Prostate gland (tissue), 2 donors: ENCODE measurements around the gene HIF1A. TPM values are rescaled to one million over a fixed set of nuclear protein-coding genes. Genes with fewer than 3 reads are reported as not detected.

Experiments used
- DNase-seq: peaks from one replicate; pipeline ENCODE4 v3.0.0-alpha.2; 2019; ENCODE audit warnings: low spot score
- H3K27ac ChIP-seq, 2 donors: fragments of 200-600 bp; sonication (generic); 2 replicates each; pipeline ENCODE4 v1.5.1; 2017 to 2019
- H3K27me3 ChIP-seq: fragments of 200-600 bp; sonication (generic); replicated peaks from 2 replicates; pipeline ENCODE4 v1.5.1; 2019; ENCODE audit not compliant: insufficient read depth
- H3K36me3 ChIP-seq, 2 donors: fragments of 200-600 bp; sonication (generic); 1 replicate in 1 of 2; 2 replicates in 1 of 2; pipeline versions ENCODE4 v1.5.1 to v1.8.1; 2017 to 2019
- H3K4me1 ChIP-seq: fragments of 200-600 bp; sonication (generic); replicated peaks from 2 replicates; pipeline ENCODE4 v1.5.1; 2019
- H3K4me3 ChIP-seq, 2 donors: fragments of 200-600 bp; sonication (generic); 2 replicates each; pipeline ENCODE4 v1.5.1; 2017 to 2019
- H3K9me3 ChIP-seq: fragments of 200-600 bp; sonication (generic); 2 replicates; pipeline ENCODE4 v1.5.1; 2017
- POLR2A ChIP-seq: fragments of 450-650 bp; IDR thresholded peaks from one replicate; pipeline ENCODE4 v1.6.1; 2016; ENCODE audit warnings: antibody characterized with exemption, mild to moderate bottlenecking
- POLR2AphosphoS5 ChIP-seq: sonication (generic); formaldehyde crosslinking; IDR thresholded peaks from one replicate; pipeline ENCODE4 v1.6.1; 2017; ENCODE audit warnings: antibody characterized with exemption
- WGBS: methylation state at CpG from one replicate; pipeline ENCODE4 v1.1.5; 2018; 5-methylcytosine and 5-hydroxymethylcytosine counted together
- intact Hi-C: fragments of 100-400 bp; cut with DNase I; formaldehyde crosslinking; loops from one replicate; pipeline ENCODE4 v1.14.2; 2022
- total RNA-seq, 2 donors: library from RNA; depleted of rRNA; stranded (reverse); fragments of >200 nt; gene quantifications; one replicate each; pipeline ENCODE4 v1.1.0, GENCODE V29; 2016
- TF ChIP-seq, protein P1 (sequence below), 4 experiments: fragments of 200-600 bp in 2 of 4; fragments of 450-650 bp in 2 of 4; sonication (generic) in 2 of 4; IDR thresholded peaks; 1 replicate in 3 of 4; 2 replicates in 1 of 4; pipeline ENCODE4 v1.5.1; 2016 to 2019; ENCODE audit warnings: antibody characterized with exemption in 4 of 4, mild to moderate bottlenecking in 2 of 4, moderate library complexity in 2 of 4

HIF1A gene
- total RNA-seq, 2 donors from 2014 or later, result 61.7 to 101 TPM

DNA sequence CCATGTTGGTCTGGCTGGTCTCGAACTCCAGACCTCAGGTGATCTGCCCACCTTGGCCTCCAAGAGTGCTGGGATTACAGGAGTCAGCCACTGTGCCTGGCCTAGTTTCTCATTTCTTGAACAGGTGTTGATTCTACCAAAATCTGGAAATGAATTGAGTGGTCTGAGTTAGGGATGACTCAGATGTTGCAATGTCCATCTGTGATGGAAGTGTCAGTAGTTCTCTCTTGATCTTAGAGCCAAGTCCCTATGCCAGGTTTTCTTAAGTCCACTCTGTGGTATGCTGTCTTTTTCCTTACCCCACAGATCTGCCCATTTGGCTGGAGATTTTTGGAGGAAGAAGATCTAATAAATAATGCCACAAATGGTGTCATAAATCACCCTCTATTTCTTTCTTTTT lies 79.5 kb downstream of the HIF1A start:
- no peak overlapping the region for H3K27ac ChIP-seq
- no peak for TF ChIP-seq POLR2AphosphoS5
- TF ChIP-seq, protein P1, sequence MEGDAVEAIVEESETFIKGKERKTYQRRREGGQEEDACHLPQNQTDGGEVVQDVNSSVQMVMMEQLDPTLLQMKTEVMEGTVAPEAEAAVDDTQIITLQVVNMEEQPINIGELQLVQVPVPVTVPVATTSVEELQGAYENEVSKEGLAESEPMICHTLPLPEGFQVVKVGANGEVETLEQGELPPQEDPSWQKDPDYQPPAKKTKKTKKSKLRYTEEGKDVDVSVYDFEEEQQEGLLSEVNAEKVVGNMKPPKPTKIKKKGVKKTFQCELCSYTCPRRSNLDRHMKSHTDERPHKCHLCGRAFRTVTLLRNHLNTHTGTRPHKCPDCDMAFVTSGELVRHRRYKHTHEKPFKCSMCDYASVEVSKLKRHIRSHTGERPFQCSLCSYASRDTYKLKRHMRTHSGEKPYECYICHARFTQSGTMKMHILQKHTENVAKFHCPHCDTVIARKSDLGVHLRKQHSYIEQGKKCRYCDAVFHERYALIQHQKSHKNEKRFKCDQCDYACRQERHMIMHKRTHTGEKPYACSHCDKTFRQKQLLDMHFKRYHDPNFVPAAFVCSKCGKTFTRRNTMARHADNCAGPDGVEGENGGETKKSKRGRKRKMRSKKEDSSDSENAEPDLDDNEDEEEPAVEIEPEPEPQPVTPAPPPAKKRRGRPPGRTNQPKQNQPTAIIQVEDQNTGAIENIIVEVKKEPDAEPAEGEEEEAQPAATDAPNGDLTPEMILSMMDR (IDR thresholded peaks at IDR 0.05), result no peak
- TF ChIP-seq POLR2A, result no peak
- no peak overlapping the region for H3K4me3 ChIP-seq
- intact Hi-C loops, result no loop called here
- WGBS, result 100% methylated on average over 1 of the region's 1 CpG
- no peaks in the 10 kb centered on the region for H3K36me3 ChIP-seq
- H3K9me3 ChIP-seq, result no peaks in the 10 kb centered on the region
- DNase-seq, result no peak
- no peaks in the 10 kb centered on the region for H3K4me1 ChIP-seq
- H3K27me3 ChIP-seq, result no peaks in the 10 kb centered on the region

DNA sequence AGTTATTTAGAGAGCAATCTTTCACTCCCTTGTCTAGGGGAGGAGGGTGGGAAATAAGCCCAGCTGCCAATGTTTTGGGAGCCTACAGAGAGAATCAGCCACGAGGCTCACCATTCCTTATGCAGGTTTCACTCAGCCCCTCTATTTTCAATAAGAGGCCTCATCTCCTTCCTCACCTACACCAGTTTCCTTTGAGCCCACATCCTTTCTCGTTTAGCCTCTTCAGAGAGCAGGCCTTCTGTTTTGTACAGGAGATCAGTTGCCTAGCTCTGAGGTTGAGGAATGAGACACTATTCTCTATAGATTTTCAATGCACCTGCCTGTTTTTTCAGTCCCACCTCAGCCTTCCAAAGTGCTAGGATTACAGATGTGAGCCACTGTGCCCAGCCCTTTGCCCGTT lies 84.8 kb downstream of the HIF1A start:
- TF ChIP-seq POLR2A (no peak), POLR2AphosphoS5 (no peak)
- TF ChIP-seq, protein P1 (IDR thresholded peaks at IDR 0.05), result no peak
- no peak for DNase-seq
- intact Hi-C loops, result no loop called here
- WGBS, result 77% methylated on average over 3 of the region's 3 CpGs
- Histone ChIP-seq H3K27ac (no peak overlapping the region), H3K27me3 (no peaks in the 10 kb centered on the region), H3K4me1 (no peaks in the 10 kb centered on the region), H3K4me3 (no peak overlapping the region), H3K36me3 (no peaks in the 10 kb centered on the region), H3K9me3 (no peaks in the 10 kb centered on the region)

DNA sequence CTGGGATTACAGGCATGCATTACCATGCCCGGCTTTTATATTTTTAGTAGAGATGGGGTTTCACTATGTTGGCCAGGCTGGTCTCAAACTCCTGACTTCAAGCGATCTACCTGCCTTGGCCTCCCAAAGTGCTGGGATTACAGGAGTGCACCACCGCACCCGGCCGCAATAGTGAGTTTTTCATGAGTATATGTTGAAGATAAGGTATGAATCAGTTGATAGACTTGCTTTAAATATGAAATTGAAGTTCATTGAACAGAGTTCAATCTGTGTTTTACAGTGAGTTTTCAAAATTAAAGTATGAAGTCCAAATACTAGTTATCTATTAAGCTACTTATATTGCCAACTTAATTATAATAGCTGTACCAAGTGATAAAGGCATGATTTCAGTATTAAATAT lies 102.0 kb downstream of the HIF1A start:
- no peak overlapping the region for H3K4me3 ChIP-seq
- no peaks in the 10 kb centered on the region for H3K27me3 ChIP-seq
- no peaks in the 10 kb centered on the region for H3K36me3 ChIP-seq
- 81% methylated on average over 5 of the region's 5 CpGs for WGBS
- no peaks in the 10 kb centered on the region for H3K9me3 ChIP-seq
- TF ChIP-seq, protein P1 (IDR thresholded peaks at IDR 0.05), result no peak
- TF ChIP-seq POLR2AphosphoS5, result no peak
- no peak for TF ChIP-seq POLR2A
- no peaks in the 10 kb centered on the region for H3K4me1 ChIP-seq
- DNase-seq, result no peak
- no peak overlapping the region for H3K27ac ChIP-seq
- intact Hi-C loops, result no loop called here

Other genes starting within 250 kb of the HIF1A start
- gene SNAPC1, start 66.9 kb downstream of the HIF1A start, total RNA-seq, result 10 to 100 TPM; 10.2 to 10.7 TPM
- gene SYT16, start 117.2 kb downstream of the HIF1A start, total RNA-seq, result 1 to 10 TPM; 1.5 to 7.6 TPM